ENCODE measurements around the gene MRGPRF.

Gene MRGPRF

DNA sequence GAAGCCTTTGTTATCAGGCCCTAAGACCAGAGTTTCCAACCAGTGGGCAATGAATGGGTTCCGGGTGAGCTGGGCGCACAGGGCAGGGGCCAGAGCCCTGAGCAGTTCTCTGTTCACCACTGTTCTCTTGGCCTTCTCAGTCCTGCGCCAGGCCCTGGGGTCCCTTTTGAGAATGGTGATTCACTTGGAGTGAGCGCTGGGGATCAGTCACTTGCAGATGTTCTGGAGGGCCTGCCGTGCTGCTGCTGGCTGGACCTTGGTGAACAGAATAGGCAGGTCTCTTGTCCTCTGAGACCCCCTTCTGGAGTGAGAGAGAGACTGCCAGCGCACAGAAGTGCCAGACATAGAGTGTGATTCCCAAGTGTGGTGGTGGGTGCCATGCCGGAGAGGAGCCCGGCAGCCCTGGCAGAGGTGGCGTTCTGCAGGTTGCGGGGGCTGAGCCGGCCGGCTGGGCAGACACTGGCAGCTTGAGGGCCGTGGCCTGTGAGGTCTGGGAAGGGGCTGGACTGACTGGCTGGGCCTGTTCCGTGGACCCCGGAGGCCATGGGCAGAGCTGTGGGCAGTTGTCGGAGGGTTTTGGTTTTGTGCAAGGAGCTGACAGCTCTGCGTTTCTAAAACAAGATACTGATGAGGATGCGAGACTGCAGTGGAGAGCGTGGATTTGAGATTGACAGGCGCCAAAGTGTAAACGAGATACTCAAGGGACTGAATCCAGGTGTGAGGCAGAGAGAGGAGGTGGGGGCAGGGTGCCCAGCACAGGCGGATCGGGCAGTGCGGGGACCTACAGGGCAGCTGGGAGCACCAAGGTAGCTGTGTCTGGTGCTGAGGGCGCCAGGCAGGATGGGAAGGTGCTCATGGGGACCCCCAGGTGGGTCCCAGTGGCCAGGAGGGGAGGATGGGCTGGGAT is 48.0 kb upstream of the MRGPRF start:
- H3K27ac ChIP-seq (ENCODE audit: low read length), result no peak overlapping the region
- no peaks in the 10 kb centered on the region for H3K4me1 ChIP-seq (ENCODE audit: insufficient read depth, low read length)
- H3K9me3 ChIP-seq (ENCODE audit: insufficient read depth, low read length, severe bottlenecking), result no peaks in the 10 kb centered on the region
- H3K27me3 ChIP-seq (ENCODE audit: insufficient read depth, low read length, poor library complexity), result no peaks in the 10 kb centered on the region
- peaks cover 55% of the 10 kb centered on the region for H4K20me1 ChIP-seq (ENCODE audit: insufficient read depth, low read length)
- H3K4me3 ChIP-seq (ENCODE audit: low read depth in 1 of 2, low read length in 2 of 2), result no peak overlapping the region
- H3K36me3 ChIP-seq (ENCODE audit: insufficient read depth, low read length), result peaks cover 31% of the 10 kb centered on the region
- ATAC-seq (ENCODE audit: insufficient read depth, low read depth) (no peak), DNase-seq (no peak)
- TF ChIP-seq, protein P1, sequence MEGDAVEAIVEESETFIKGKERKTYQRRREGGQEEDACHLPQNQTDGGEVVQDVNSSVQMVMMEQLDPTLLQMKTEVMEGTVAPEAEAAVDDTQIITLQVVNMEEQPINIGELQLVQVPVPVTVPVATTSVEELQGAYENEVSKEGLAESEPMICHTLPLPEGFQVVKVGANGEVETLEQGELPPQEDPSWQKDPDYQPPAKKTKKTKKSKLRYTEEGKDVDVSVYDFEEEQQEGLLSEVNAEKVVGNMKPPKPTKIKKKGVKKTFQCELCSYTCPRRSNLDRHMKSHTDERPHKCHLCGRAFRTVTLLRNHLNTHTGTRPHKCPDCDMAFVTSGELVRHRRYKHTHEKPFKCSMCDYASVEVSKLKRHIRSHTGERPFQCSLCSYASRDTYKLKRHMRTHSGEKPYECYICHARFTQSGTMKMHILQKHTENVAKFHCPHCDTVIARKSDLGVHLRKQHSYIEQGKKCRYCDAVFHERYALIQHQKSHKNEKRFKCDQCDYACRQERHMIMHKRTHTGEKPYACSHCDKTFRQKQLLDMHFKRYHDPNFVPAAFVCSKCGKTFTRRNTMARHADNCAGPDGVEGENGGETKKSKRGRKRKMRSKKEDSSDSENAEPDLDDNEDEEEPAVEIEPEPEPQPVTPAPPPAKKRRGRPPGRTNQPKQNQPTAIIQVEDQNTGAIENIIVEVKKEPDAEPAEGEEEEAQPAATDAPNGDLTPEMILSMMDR (IDR thresholded peaks at IDR 0.05; ENCODE audit: borderline replicate concordance, extremely low read depth, low read length, poor library complexity, severe bottlenecking), result no peak
- TF ChIP-seq EZH2 (IDR thresholded peaks at IDR 0.05; ENCODE audit: borderline replicate concordance, low read depth, low read length, severe bottlenecking), result no peak
- no peaks in the 10 kb centered on the region for H3K79me2 ChIP-seq (ENCODE audit: insufficient read depth, low read length)
- H2AFZ ChIP-seq (ENCODE audit: low read depth, low read length), result no peak overlapping the region
- no peak overlapping the region for H3K4me2 ChIP-seq (ENCODE audit: insufficient read depth, low read length)
- H3K9ac ChIP-seq (ENCODE audit: low read depth, low read length), result no peak overlapping the region

DNA sequence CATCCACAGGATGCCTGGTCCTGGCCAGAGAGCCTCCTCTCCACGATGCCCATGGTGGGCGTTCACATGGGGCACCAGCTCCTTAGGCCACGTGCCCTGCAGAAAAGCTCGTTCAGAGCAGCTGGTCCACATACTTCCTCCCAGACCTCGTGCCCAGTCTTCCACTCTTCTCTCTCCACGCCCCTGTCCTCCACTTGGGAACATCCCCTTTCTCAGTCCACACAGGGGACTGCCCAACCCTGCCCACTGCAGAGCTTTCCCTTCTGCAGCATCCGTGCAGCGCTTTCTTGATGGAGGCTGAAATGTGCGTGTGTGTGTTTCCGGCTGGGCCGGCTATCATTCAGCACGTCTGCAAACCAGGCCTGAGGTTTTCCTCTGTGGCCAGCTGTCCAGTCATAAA is 46.9 kb upstream of the MRGPRF start:
- no peak overlapping the region for H3K27ac ChIP-seq (ENCODE audit: low read length)
- H3K4me2 ChIP-seq (ENCODE audit: insufficient read depth, low read length), result no peak overlapping the region
- H3K4me1 ChIP-seq (ENCODE audit: insufficient read depth, low read length), result no peaks in the 10 kb centered on the region
- DNase-seq (no peak), ATAC-seq (ENCODE audit: insufficient read depth, low read depth) (no peak)
- peaks cover 28% of the 10 kb centered on the region for H3K36me3 ChIP-seq (ENCODE audit: insufficient read depth, low read length)
- H4K20me1 ChIP-seq (ENCODE audit: insufficient read depth, low read length), result peaks cover 50% of the 10 kb centered on the region
- no peak overlapping the region for H3K4me3 ChIP-seq (ENCODE audit: low read depth in 1 of 2, low read length in 2 of 2)
- no peaks in the 10 kb centered on the region for H3K79me2 ChIP-seq (ENCODE audit: insufficient read depth, low read length)
- H3K9ac ChIP-seq (ENCODE audit: low read depth, low read length), result no peak overlapping the region
- H2AFZ ChIP-seq (ENCODE audit: low read depth, low read length), result no peak overlapping the region
- no peaks in the 10 kb centered on the region for H3K27me3 ChIP-seq (ENCODE audit: insufficient read depth, low read length, poor library complexity)
- TF ChIP-seq, protein P1 (IDR thresholded peaks at IDR 0.05; ENCODE audit: borderline replicate concordance, extremely low read depth, low read length, poor library complexity, severe bottlenecking), result no peak
- TF ChIP-seq EZH2 (IDR thresholded peaks at IDR 0.05; ENCODE audit: borderline replicate concordance, low read depth, low read length, severe bottlenecking), result no peak
- no peaks in the 10 kb centered on the region for H3K9me3 ChIP-seq (ENCODE audit: insufficient read depth, low read length, severe bottlenecking)

DNA sequence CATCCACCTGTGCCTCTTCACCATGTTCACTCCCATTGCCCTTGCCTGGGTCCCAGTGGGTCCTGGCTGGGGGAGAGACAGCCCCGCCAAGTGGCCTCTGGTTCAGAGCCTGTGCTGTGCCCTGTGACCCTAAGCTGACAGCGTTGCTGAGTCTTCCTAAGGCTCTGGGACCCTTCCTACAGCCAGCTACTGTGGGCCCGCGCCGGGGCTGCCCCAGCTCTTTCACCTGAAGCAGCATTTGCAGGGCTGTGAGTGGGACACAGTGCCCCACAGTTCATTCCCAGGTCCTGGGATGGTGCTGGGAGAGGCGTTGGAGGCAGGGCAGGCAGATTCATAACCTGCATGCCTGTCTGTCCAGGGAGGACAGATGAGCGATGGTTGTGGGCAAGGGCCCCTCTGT is 46.4 kb upstream of the MRGPRF start:
- TF ChIP-seq, protein P1 (IDR thresholded peaks at IDR 0.05; ENCODE audit: borderline replicate concordance, extremely low read depth, low read length, poor library complexity, severe bottlenecking), result no peak
- TF ChIP-seq EZH2 (IDR thresholded peaks at IDR 0.05; ENCODE audit: borderline replicate concordance, low read depth, low read length, severe bottlenecking), result no peak
- ATAC-seq (ENCODE audit: insufficient read depth, low read depth) (no peak), DNase-seq (no peak)
- peaks cover 28% of the 10 kb centered on the region for H3K36me3 ChIP-seq (ENCODE audit: insufficient read depth, low read length)
- no peak overlapping the region for H3K27ac ChIP-seq (ENCODE audit: low read length)
- no peak overlapping the region for H2AFZ ChIP-seq (ENCODE audit: low read depth, low read length)
- no peak overlapping the region for H3K4me2 ChIP-seq (ENCODE audit: insufficient read depth, low read length)
- H3K9ac ChIP-seq (ENCODE audit: low read depth, low read length), result no peak overlapping the region
- H3K27me3 ChIP-seq (ENCODE audit: insufficient read depth, low read length, poor library complexity), result no peaks in the 10 kb centered on the region
- H4K20me1 ChIP-seq (ENCODE audit: insufficient read depth, low read length), result peaks cover 50% of the 10 kb centered on the region
- H3K4me1 ChIP-seq (ENCODE audit: insufficient read depth, low read length), result no peaks in the 10 kb centered on the region
- H3K4me3 ChIP-seq (ENCODE audit: low read depth in 1 of 2, low read length in 2 of 2), result no peak overlapping the region
- H3K9me3 ChIP-seq (ENCODE audit: insufficient read depth, low read length, severe bottlenecking), result no peaks in the 10 kb centered on the region
- no peaks in the 10 kb centered on the region for H3K79me2 ChIP-seq (ENCODE audit: insufficient read depth, low read length)
